HG03439 (cell line): ENCODE results near the gene VPS33B.

Source experiments
- ATAC-seq: cut with Tn5 transposase; IDR thresholded peaks from one replicate; pipeline ENCODE4 v1.9.1; 2021; ENCODE audit warnings: mild to moderate bottlenecking, moderate library complexity; ENCODE audit not compliant: unreplicated experiment

Gene VPS33B

DNA sequence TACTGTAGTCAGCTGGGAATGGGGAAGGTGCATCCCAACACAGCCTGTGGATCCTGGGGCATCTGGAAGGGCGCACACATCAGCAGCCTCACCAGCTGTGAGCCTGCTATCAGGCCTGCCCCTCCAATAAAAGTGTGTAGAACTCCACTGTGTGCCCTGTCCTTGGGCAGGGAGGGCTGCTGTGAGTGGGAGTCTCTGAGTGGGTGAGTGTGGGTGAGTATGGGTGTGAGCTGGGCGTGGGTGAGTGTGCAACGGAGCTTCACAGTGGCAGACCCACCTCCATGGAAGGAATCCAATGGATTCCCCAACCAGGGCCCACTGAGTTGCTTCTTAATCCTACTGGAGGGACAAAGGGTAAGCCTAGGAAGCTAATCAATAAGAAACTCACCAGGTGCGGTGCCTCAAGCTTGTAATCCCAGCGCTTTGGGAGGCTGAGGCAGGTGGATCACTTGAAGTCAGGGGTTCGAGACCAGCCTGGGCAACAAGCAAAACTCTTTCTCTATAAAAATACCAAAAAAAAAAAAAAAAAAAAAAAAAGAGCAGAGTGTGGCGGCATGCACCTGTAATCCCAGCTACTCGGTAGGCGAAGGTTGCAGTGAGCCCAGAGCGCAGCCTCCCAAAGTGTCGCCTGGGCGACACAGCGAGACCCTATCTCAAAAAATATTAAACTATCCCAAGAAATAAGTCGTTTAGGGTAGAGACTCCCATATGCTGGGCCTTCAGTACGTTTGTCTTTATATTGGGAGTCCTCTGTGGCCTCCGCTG, 68.3 kb downstream of the VPS33B start:
- ATAC-seq, result no peak

DNA sequence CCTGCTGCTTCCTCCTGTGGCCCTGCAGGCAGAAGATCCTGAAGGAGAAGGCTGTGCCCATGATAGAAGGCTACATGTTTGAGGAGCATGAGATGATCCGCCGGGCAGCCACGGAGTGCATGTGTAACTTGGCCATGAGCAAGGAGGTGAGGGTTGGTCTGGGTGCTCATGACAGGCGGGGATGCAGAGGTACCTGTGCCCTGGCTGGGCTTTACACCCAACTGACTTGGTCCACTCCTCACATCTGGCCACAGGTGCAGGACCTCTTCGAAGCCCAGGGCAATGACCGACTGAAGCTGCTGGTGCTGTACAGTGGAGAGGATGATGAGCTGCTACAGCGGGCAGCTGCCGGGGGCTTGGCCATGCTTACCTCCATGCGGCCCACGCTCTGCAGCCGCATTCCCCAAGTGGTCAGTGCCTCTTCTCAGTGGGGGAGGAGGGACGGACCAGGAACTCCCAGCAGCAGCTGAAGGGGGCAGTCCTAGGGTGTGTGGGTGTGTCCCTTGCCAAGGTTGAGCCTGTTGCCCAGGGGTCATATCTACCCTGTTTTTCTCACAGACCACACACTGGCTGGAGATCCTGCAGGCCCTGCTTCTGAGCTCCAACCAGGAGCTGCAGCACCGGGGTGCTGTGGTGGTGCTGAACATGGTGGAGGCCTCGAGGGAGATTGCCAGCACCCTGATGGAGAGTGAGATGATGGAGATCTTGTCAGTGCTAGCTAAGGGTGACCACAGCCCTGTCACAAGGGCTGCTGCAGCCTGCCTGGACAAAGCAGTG, 69.3 kb downstream of the VPS33B start:
- ATAC-seq, result no peak

DNA sequence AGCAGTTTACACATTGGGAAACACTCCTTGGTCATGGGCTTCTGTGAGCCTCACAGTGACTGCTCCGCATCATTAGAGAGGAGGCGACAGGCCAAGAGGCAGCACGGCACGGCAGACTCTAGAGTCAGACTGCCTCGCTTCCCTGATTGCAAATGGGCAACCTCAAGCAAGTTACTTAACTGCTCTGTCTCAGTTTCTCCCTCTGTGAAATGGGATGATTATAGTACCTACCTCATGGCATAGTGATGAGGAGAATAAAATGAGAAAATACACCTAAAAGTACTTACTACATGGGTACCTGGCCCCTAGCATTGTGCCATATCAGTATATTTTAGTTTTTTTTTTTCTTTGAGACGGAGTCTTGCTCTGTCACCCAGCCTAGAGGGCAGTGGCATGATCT, 71.7 kb downstream of the VPS33B start:
- ATAC-seq, result no peak

DNA sequence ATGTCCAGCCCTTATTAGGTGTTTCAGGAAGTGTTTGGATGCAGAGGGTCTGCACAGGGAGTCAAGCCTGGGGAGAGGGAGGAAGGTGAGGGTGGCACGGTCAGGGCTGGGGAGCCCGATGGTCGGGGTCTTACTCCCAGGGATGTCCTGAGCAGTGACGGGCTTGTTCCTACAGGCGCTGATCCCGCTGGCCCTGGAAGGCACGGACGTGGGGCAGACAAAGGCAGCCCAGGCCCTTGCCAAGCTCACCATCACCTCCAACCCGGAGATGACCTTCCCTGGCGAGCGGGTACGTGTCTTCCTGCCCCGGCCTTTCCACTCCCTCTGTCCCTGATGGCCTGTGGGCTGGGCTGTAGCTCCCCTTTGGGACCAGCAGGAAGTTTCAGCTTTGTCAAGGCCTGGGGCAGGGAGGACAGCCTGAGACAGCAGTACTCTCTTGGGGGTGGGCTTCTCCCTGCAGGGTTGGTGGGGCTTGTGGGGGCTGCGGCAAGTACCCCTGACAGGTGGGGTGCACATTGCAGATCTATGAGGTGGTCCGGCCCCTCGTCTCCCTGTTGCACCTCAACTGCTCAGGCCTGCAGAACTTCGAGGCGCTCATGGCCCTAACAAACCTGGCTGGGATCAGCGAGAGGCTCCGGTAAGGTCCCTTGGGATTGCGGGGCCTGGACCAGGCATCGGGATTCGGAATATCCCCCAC, 72.3 kb downstream of the VPS33B start:
- ATAC-seq, result no peak
